Measurements from ENCODE around the gene ACAP1.

DNA sequence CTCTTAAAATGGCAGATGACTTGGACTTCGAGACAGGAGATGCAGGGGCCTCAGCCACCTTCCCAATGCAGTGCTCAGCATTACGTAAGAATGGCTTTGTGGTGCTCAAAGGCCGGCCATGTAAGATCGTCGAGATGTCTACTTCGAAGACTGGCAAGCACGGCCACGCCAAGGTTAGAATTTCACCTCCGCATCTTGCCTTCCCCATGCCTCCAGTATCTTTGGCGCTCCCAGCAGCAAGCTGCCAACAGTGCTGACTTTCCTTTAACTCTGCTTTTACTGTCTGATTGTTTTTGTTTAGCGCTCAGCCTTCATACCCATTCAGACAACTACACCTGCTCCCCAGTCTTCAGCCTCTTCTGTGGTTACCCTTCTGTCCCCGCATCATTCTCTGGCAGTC is 26.7 kb upstream of the ACAP1 start:
- TF ChIP-seq CTCF (IDR thresholded peaks at IDR 0.05) (no peak), POLR2A (IDR thresholded peaks at IDR 0.05) (no peak)
